Neural crest cell (in vitro differentiated cells): ENCODE measurements around the gene PHKG2. TPM values are rescaled to one million over a fixed set of nuclear protein-coding genes. Genes with fewer than 3 reads are reported as not detected.
A peak's percentile ranks its signal among the peaks of the same experiment; 100 is the strongest.

Experiments
- DNase-seq: peaks from one replicate; pipeline ENCODE4 v3.0.0; 2021; ENCODE audit warnings: low read depth, mixed read lengths, low spot score
- H3K27ac Mint-ChIP-seq: one replicate; pipeline ENCODE4 v1.8.0; 2021; ENCODE audit warnings: mild to moderate bottlenecking, mixed read lengths; ENCODE audit not compliant: unreplicated experiment
- H3K27me3 Mint-ChIP-seq: 2 replicates; pipeline ENCODE4 v1.8.0; 2021; ENCODE audit warnings: low read depth, mild to moderate bottlenecking, mixed read lengths
- H3K36me3 Mint-ChIP-seq: 2 replicates; pipeline ENCODE4 v1.8.0; 2021; ENCODE audit warnings: low read depth, mild to moderate bottlenecking, mixed read lengths
- H3K4me1 Mint-ChIP-seq: 2 replicates; pipeline ENCODE4 v1.8.0; 2021; ENCODE audit warnings: mixed read lengths
- H3K4me3 Mint-ChIP-seq: one replicate; pipeline ENCODE4 v1.8.0; 2021; ENCODE audit warnings: mild to moderate bottlenecking, mixed read lengths
- H3K9me3 Mint-ChIP-seq: 2 replicates; pipeline ENCODE4 v1.8.0; 2021; ENCODE audit warnings: mixed read lengths
- CTCF ChIP-seq: fragments of 200-600 bp; sonication (generic); conservative IDR thresholded peaks from 2 replicates; pipeline ENCODE4 v1.5.0; 2021; ENCODE audit warnings: antibody characterized with exemption, mild to moderate bottlenecking
- total RNA-seq: library from RNA; stranded (reverse); gene quantifications from 2 replicates; pipeline ENCODE4 v1.2.1, GENCODE V29; 2021

The PHKG2 gene
- total RNA-seq, 1 donor from 2014 or later: 39.2 TPM

GRCh38 chr16:30774367-30775130, 26.3 kb downstream of the PHKG2 start:
- TF ChIP-seq CTCF: no peak
- peaks cover 15% of the 10 kb centered on the region for H3K36me3 Mint-ChIP-seq
- H3K4me3 Mint-ChIP-seq: peak overlapping the region; percentile 85
- no peaks in the 10 kb centered on the region for H3K9me3 Mint-ChIP-seq
- H3K27ac Mint-ChIP-seq: no peak overlapping the region
- peaks cover 31% of the 10 kb centered on the region for H3K4me1 Mint-ChIP-seq
- H3K27me3 Mint-ChIP-seq: peaks cover 18% of the 10 kb centered on the region
- no peak for DNase-seq

GRCh38 chr16:30775131-30775391, 26.8 kb downstream of the PHKG2 start:
- no peaks in the 10 kb centered on the region for H3K9me3 Mint-ChIP-seq
- H3K27ac Mint-ChIP-seq: peak overlapping the region; percentile 94
- H3K27me3 Mint-ChIP-seq: peaks cover 18% of the 10 kb centered on the region
- DNase-seq: no peak
- peaks cover 15% of the 10 kb centered on the region for H3K36me3 Mint-ChIP-seq
- TF ChIP-seq CTCF: no peak
- H3K4me3 Mint-ChIP-seq: peak overlapping the region; percentile 85
- peaks cover 31% of the 10 kb centered on the region for H3K4me1 Mint-ChIP-seq

GRCh38 chr16:30775392-30776188, 27.4 kb downstream of the PHKG2 start:
- H3K27me3 Mint-ChIP-seq: peaks cover 18% of the 10 kb centered on the region
- peak overlapping the region; percentile 85 for H3K4me3 Mint-ChIP-seq
- peaks cover 31% of the 10 kb centered on the region for H3K4me1 Mint-ChIP-seq
- no peaks in the 10 kb centered on the region for H3K9me3 Mint-ChIP-seq
- peak overlapping the region; percentile 94 for H3K27ac Mint-ChIP-seq
- H3K36me3 Mint-ChIP-seq: peaks cover 15% of the 10 kb centered on the region
- TF ChIP-seq CTCF: no peak
- DNase-seq: peak; percentile 76

- no peaks in the 10 kb centered on the region for H3K9me3 Mint-ChIP-seq
- H3K4me1 Mint-ChIP-seq: peaks cover 28% of the 10 kb centered on the region
- H3K27ac Mint-ChIP-seq: no peak overlapping the region
- no peak for TF ChIP-seq CTCF
- peaks cover 18% of the 10 kb centered on the region for H3K27me3 Mint-ChIP-seq
- DNase-seq: no peak
- peak overlapping the region; percentile 85 for H3K4me3 Mint-ChIP-seq
- peaks cover 7% of the 10 kb centered on the region for H3K36me3 Mint-ChIP-seq
Observed at GRCh38 chr16:30777591-30778297, 29.5 kb downstream of the PHKG2 start.

- TF ChIP-seq CTCF: no peak
- no peaks in the 10 kb centered on the region for H3K9me3 Mint-ChIP-seq
- peaks cover 27% of the 10 kb centered on the region for H3K4me1 Mint-ChIP-seq
- H3K27me3 Mint-ChIP-seq: peaks cover 16% of the 10 kb centered on the region
- no peak for DNase-seq
- H3K27ac Mint-ChIP-seq: peak overlapping the region; percentile 81
- H3K4me3 Mint-ChIP-seq: peak overlapping the region; percentile 85
- peaks cover 9% of the 10 kb centered on the region for H3K36me3 Mint-ChIP-seq
Observed at GRCh38 chr16:30778549-30779244, 30.5 kb downstream of the PHKG2 start.
